K562 (cell line): ENCODE results near the gene NEDD4L. TPM values are rescaled to one million over a fixed set of nuclear protein-coding genes. Genes with fewer than 3 reads are reported as not detected.

Experiments used
- ATAC-seq: fragments of 200-7000 bp; cut with Tn5 transposase; 3 replicates; pipeline ENCODE4 v1.9.1; 2020; ENCODE audit warnings: moderate library complexity
- BruUV-seq: library from RNA; stranded (reverse); fragments of 400-500 nt; replicated peaks from 2 replicates; lab custom pipeline; 2021; lab: Mats Ljungman, UMichigan
- CTCF ChIA-PET: fragments of 300-600 bp; formaldehyde crosslinking; extraction: SDS; loops from one replicate; lab custom pipeline; 2021; ENCODE audit warnings: low intra/inter-chr PET ratio; lab: Yijun Ruan, JAX
- POLR2A ChIA-PET: fragments of 300-600, 350-650 bp; sonication (Branson Sonifier 250); formaldehyde crosslinking; extraction: SDS; loops from one replicate; lab custom pipeline; 2021; ENCODE audit warnings: antibody characterized with exemption, inconsistent platforms; lab: Yijun Ruan, JAX
- DNase-seq, 4 experiments: peaks; one replicate each; pipeline versions ENCODE4 v3.0.0 to v3.0.0-alpha.2; 2011 to 2018; ENCODE audit warnings: low spot score in 3 of 4, mixed read lengths in 3 of 4; ENCODE audit errors: extremely low read depth in 1 of 4
- FAIRE-seq: peaks from 2 replicates; lab custom pipeline; 2011; peaks lifted over from hg19 to GRCh38; lab: Jason Lieb, UNC
- H2AFZ ChIP-seq: 2 replicates; pipeline ENCODE4 v1.6.0; 2011; ENCODE audit warnings: low read depth, low read length, control low read depth, inconsistent platforms
- H3K27ac ChIP-seq: fragments of 200-600 bp; 3 replicates; pipeline ENCODE4 v1.8.0; 2011; ENCODE audit warnings: low read depth, mild to moderate bottlenecking, control low read depth, inconsistent platforms, low read length, moderate library complexity, mixed read lengths; ENCODE audit errors: extremely low read depth
- H3K27me3 ChIP-seq, 2 experiments: fragments of 300-600 bp in 1 of 2; 2 replicates in 1 of 2; 3 replicates in 1 of 2; pipeline versions ENCODE4 v1.6.0 to v1.8.0; 2011; ENCODE audit warnings: inconsistent platforms in 2 of 2, low read length in 2 of 2, mild to moderate bottlenecking in 1 of 2, mixed read lengths in 1 of 2, moderate library complexity in 1 of 2; ENCODE audit not compliant: control insufficient read depth in 2 of 2, insufficient read depth in 2 of 2
- H3K36me3 ChIP-seq: fragments of 300-600 bp; 3 replicates; pipeline ENCODE4 v1.8.0; 2011; ENCODE audit warnings: mild to moderate bottlenecking, low read length, inconsistent platforms; ENCODE audit not compliant: control insufficient read depth, insufficient read depth
- H3K4me1 ChIP-seq, 2 experiments: fragments of 200-600 bp in 1 of 2; replicated peaks in 1 of 2; 2 replicates in 1 of 2; 3 replicates in 1 of 2; pipeline versions ENCODE4 v1.5.1 to v1.8.0; 2011; ENCODE audit warnings: inconsistent platforms in 2 of 2, low read length in 2 of 2, mild to moderate bottlenecking in 1 of 2, mixed read lengths in 1 of 2, moderate library complexity in 1 of 2; ENCODE audit not compliant: control insufficient read depth in 2 of 2, insufficient read depth in 2 of 2
- H3K4me2 ChIP-seq: 2 replicates; pipeline ENCODE4 v1.6.1; 2011; ENCODE audit warnings: low read length, control low read depth, inconsistent platforms, mixed read lengths; ENCODE audit not compliant: insufficient read depth
- H3K4me3 ChIP-seq: fragments of 200-600 bp; sonication (generic), shearing (Covaris generic); 2 replicates; pipeline ENCODE4 v1.5.1; 2016; ENCODE audit warnings: control low read depth, inconsistent platforms
- H3K79me2 ChIP-seq: fragments of 200-600 bp; 3 replicates; pipeline ENCODE4 v1.8.0; 2011; ENCODE audit warnings: low read length, inconsistent platforms; ENCODE audit not compliant: control insufficient read depth, insufficient read depth
- H3K9ac ChIP-seq, 2 experiments: 2 replicates each; pipeline versions ENCODE4 v1.6.0 to v1.6.1; 2011; ENCODE audit warnings: low read depth in 2 of 2, low read length in 2 of 2, control low read depth in 1 of 2, inconsistent platforms in 1 of 2, mild to moderate bottlenecking in 1 of 2, mixed read lengths in 1 of 2; ENCODE audit not compliant: insufficient read depth in 1 of 2
- H3K9me1 ChIP-seq: one replicate; pipeline ENCODE4 v1.6.0; 2011; ENCODE audit warnings: inconsistent platforms, mild to moderate bottlenecking, low read length, moderate library complexity; ENCODE audit not compliant: control insufficient read depth, insufficient read depth
- H3K9me3 ChIP-seq: replicated peaks from 2 replicates; pipeline ENCODE4 v1.5.1; 2011; ENCODE audit warnings: low read depth, low read length, inconsistent platforms; ENCODE audit not compliant: control insufficient read depth, insufficient read depth
- H4K20me1 ChIP-seq: replicated peaks from 2 replicates; pipeline ENCODE4 v1.6.1; 2011; ENCODE audit warnings: low read length, inconsistent platforms, mixed read lengths; ENCODE audit not compliant: control insufficient read depth, insufficient read depth
- TCF7L2 ChIP-seq: fragments of 150-350 bp; IDR thresholded peaks from 2 replicates; pipeline ENCODE4 v1.6.1; 2016; ENCODE audit warnings: low read depth, mild to moderate bottlenecking, low read length, moderate library complexity
- TFE3 ChIP-seq: fragments of 450-650 bp; formaldehyde crosslinking; IDR thresholded peaks from 2 replicates; pipeline ENCODE4 v1.4.0; 2020; ENCODE audit warnings: mild to moderate bottlenecking, mixed read lengths
- ZC3H11A ChIP-seq: IDR thresholded peaks from 2 replicates; pipeline ENCODE4 v1.6.1; 2012; ENCODE audit warnings: low read depth, low read length, improper control_type of control experiment
- ZNF282 ChIP-seq: sonication (generic); formaldehyde crosslinking; IDR thresholded peaks from 2 replicates; pipeline ENCODE4 v1.8.1; 2023; ENCODE audit warnings: missing genetic modification reagents
- ZNF41 ChIP-seq: fragments of 250-450 bp; sonication (Bioruptor Pico); conservative IDR thresholded peaks from 2 replicates; pipeline ENCODE4 v1.4.0; 2020; ENCODE audit warnings: mild to moderate bottlenecking
- ZNF449 ChIP-seq: fragments of 250-450 bp; sonication (Bioruptor Pico); IDR thresholded peaks from 2 replicates; pipeline ENCODE4 v1.8.0; 2022; ENCODE audit warnings: moderate library complexity, mild to moderate bottlenecking, inconsistent platforms
- WGBS: fragments of 100-300 bp; shearing (Covaris generic); methylation state at CpG from one replicate; pipeline ENCODE4 v1.1.6; 2016; ENCODE audit warnings: low coverage, mixed read lengths; ENCODE audit not compliant: insufficient coverage; ENCODE audit errors: missing lambda C conversion rate; 5-methylcytosine and 5-hydroxymethylcytosine counted together
- in situ Hi-C: fragments of 300-500 bp; cut with MboI; formaldehyde crosslinking; loops from 4 replicates; pipeline ENCODE4 v1.15.0; 2018; ENCODE audit warnings: inconsistent platforms, mixed read lengths
- intact Hi-C: fragments of 100-400 bp; cut with micrococcal nuclease; formaldehyde crosslinking; loops from 2 replicates; pipeline ENCODE4 v1.14.2; 2022
- polyA plus RNA-seq, 8 experiments: library from polyadenylated mRNA; depleted of rRNA in 4 of 8; stranded (reverse) in 5 of 8; unstranded in 3 of 8; fragments of >200 nt; fragmentation: Nextera tagmentation in 2 of 8; fragmentation: Illumina TruSeq in 1 of 8; extraction: Ambion mirVana in 2 of 8; extraction: Trizol in 1 of 8; gene quantifications; 2 replicates each; pipeline versions ENCODE4 v1.2.1 to v1.2.3, GENCODE V29; 2011 to 2014; ENCODE audit warnings: inconsistent platforms in 1 of 8, missing spikeins in 1 of 8
- total RNA-seq, 7 experiments: library from RNA; depleted of rRNA in 6 of 7; stranded (reverse); fragments of >200 nt in 6 of 7; fragmentation: Illumina TruSeq in 2 of 7; extraction: Trizol in 2 of 7; gene quantifications; 2 replicates each; pipeline versions ENCODE4 v1.2.1 to v1.2.3, GENCODE V29; 2011 to 2021; ENCODE audit warnings: low replicate concordance in 1 of 7

NEDD4L gene
- total and polyA plus RNA-seq, 9 of the 15 experiments (the other 6 are each of a cell fraction or from before 2014, with no cell fraction given): 8.1 to 33.4 (median 19.9) TPM

- TF ChIP-seq ZNF282 (CRISPR knock-in tag) (no peak), ZNF41 (CRISPR knock-in tag) (no peak), ZC3H11A (no peak)
- TF ChIP-seq, all 486 proteins: peak for 0
Measured at GRCh38 chr18:58128381-58129374, 84.7 kb downstream of the NEDD4L start (continued).

GRCh38 chr18:58132595-58133261, 88.7 kb downstream of the NEDD4L start:
- intact Hi-C loops: no loop called here
- H3K9me1 ChIP-seq: no peaks in the 10 kb centered on the region
- H3K36me3 ChIP-seq: no peaks in the 10 kb centered on the region
- no peaks in the 10 kb centered on the region for H3K27me3 ChIP-seq
- H3K79me2 ChIP-seq: peaks cover 19% of the 10 kb centered on the region
- no peak overlapping the region for H3K27ac ChIP-seq
- no peak overlapping the region for H3K4me3 ChIP-seq
- POLR2A ChIA-PET: interaction anchor here (0.6 kb wide), 1 partner anchor 21 kb away, joined by 3 read pairs; no protein-coding TSS in a partner anchor
- no peak for FAIRE-seq
- no peak overlapping the region for H2AFZ ChIP-seq
- no peak for ATAC-seq
- H4K20me1 ChIP-seq: 0 out of 2 replicates have a peak, but pooled peaks cover 5% of the 10 kb centered on the region
- BruUV-seq: no TSS peak
- no peaks in the 10 kb centered on the region for H3K9me3 ChIP-seq
- no peak for DNase-seq
- H3K4me2 ChIP-seq: no peak overlapping the region
- TF ChIP-seq TFE3 (CRISPR knock-in tag): no peak
- TF ChIP-seq ZNF449 (CRISPR knock-in tag): no peak
- no peak for TF ChIP-seq TCF7L2
- 61% methylated on average over 6 of the region's 8 CpGs for WGBS
- H3K4me1 ChIP-seq: peaks cover 0 to 6% of the 10 kb centered on the region in 2 experiments; a peak in 2 of 5 replicates
- no peak overlapping the region for H3K9ac ChIP-seq
- in situ Hi-C loops: loop anchor here (25.0 kb wide), 1 partner anchor 245 kb away; no protein-coding TSS in a partner anchor
- CTCF ChIA-PET: no interaction called here
